Small intestine (tissue), 7 donors: Measurements from ENCODE around the gene TCAP. TPM values are rescaled to one million over a fixed set of nuclear protein-coding genes. Genes with fewer than 3 reads are reported as not detected.

Experiments
- DNase-seq, 2 donors: peaks; one replicate each; pipeline versions ENCODE4 v3.0.0 to v3.0.0-alpha.2; 2013
- FAIRE-seq: peaks from 2 replicates; lab custom pipeline; 2012; peaks lifted over from hg19 to GRCh38; lab: Jason Lieb, UNC
- H3K27ac ChIP-seq, 3 donors: one replicate each; pipeline ENCODE4 v1.5.1; 2013; ENCODE audit warnings: low read length in 2 of 3, mild to moderate bottlenecking in 2 of 3, control low read depth in 1 of 3, inconsistent platforms in 1 of 3, low read depth in 1 of 3, moderate library complexity in 1 of 3
- H3K27me3 ChIP-seq, 3 donors: one replicate each; pipeline ENCODE4 v1.6.1; 2013; ENCODE audit warnings: low read length in 3 of 3, inconsistent platforms in 1 of 3; ENCODE audit not compliant: control insufficient read depth in 3 of 3, insufficient read depth in 3 of 3
- H3K36me3 ChIP-seq, 3 donors: one replicate each; pipeline ENCODE4 v1.6.1; 2013; ENCODE audit warnings: low read length in 3 of 3, inconsistent platforms in 1 of 3, low read depth in 1 of 3, mild to moderate bottlenecking in 1 of 3, moderate library complexity in 1 of 3; ENCODE audit not compliant: control insufficient read depth in 3 of 3, insufficient read depth in 2 of 3
- H3K4me1 ChIP-seq, 3 donors: one replicate each; pipeline ENCODE4 v1.6.1; 2013; ENCODE audit warnings: low read length in 2 of 3, inconsistent platforms in 1 of 3, low read depth in 1 of 3, mild to moderate bottlenecking in 1 of 3, moderate library complexity in 1 of 3; ENCODE audit not compliant: control insufficient read depth in 3 of 3, insufficient read depth in 2 of 3
- H3K4me3 ChIP-seq, 3 donors: one replicate each; pipeline ENCODE4 v1.5.1; 2013; ENCODE audit warnings: low read length in 3 of 3, control low read depth in 1 of 3, inconsistent platforms in 1 of 3, low read depth in 1 of 3, mild to moderate bottlenecking in 1 of 3, moderate library complexity in 1 of 3
- H3K9me3 ChIP-seq, 2 donors: one replicate each; pipeline ENCODE4 v1.6.1; 2013; ENCODE audit warnings: low read depth in 1 of 2, low read length in 1 of 2; ENCODE audit not compliant: control insufficient read depth in 2 of 2, insufficient read depth in 1 of 2
- WGBS, 3 donors: extraction: QIAGEN DNeasy Blood & Tissue Kit; methylation state at CpG; one replicate each; pipeline ENCODE4 v1.1.7; 2013; 5-methylcytosine and 5-hydroxymethylcytosine counted together
- polyA plus RNA-seq, 4 donors: library from polyadenylated mRNA; stranded (reverse) in 3 of 4; unstranded in 1 of 4; fragments of 200-250 nt in 3 of 4; fragments of 120-200 nt in 1 of 4; gene quantifications; one replicate each; pipeline versions ENCODE4 v1.2.1 to v1.2.3, GENCODE V29; 2013
- donor health status: healthy with polysubstance abuse.
- donor health status: control.
- donor health status: control.
- donor health status: Bipolar disorder and iron deficiency.
- donor health status: healthy.

The TCAP gene
- polyA plus RNA-seq, 4 donors, result 0.85 to 27.6 (median 3.8) TPM

DNA sequence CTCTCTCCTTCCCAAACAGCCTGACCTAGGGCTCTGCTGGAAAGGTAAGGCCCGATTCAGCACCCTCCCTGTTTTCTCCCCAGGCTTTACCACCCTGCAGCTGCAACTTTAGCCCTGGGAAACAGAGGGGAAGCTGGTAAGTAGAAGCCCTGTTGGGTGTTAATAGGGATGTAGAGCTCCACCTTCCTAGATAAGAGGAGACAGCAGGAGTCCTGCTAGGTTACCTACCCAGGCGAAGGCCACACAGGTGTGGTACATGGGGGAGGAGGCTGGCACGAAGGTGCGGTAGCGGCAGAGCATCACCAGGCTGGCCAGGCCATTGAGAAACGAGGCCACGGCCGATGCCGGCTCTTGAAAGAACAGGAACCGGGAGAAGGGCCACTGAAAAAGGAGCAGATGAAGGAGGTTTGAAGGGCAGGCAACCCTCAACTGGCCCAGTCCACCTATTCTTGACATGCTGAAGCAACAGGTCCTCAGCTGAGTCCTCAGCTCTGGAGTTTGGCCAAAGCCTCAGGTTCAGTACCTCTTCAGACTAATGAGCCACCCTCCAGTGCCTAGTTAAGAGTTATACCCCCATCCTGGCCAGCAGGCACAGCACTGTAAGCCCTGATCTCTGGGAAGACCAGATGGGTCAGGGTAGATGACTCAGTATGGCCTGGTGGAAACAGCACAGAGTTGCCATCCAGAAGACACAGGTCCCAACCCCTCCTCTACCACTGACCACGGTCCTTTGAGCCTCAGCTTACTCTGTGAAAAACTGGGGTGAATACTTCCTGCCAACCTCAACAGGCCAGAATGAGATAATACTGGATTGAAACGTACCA lies 19.4 kb downstream of the TCAP start:
- no peaks in the 10 kb centered on the region for H3K27me3 ChIP-seq

DNA sequence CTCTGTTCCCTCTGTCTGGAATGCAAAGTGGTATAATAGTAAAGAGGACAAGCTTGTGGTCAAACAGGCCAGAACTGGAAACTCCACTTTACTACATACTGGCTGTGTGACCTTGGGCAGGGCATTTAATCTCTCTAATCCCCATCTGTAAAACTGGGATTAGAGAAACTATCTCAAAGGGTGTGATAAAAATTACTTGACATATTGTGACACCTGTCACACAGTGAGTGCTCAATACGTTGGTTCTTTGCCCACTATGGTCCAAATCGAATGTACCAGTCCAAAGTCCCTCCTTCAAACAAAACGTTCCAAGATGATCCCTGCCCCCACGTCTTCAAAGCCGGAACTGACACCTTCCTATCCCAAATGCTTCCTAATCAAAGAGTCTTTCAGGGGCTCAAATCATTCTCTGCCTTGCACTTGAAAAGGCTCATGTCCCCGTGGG lies 22.0 kb downstream of the TCAP start:
- Histone ChIP-seq H3K27me3 (no peaks in the 10 kb centered on the region), H3K4me3 (peak overlapping the region; percentile 61 to 82 (median 79)), H3K27ac (peak overlapping the region; percentile 79 to 97 (median 92)), H3K36me3 (peaks cover 0 to 30% (median 0%) of the 10 kb centered on the region in 3 donors), H3K9me3 (no peaks in the 10 kb centered on the region), H3K4me1 (peaks cover 4 to 15% (median 7%) of the 10 kb centered on the region in 3 donors)
- 14 to 49% (median 21%) methylated on average over 6 of the region's 6 CpGs for WGBS, 3 donors
- peak; percentile 55 to 89 for DNase-seq
- FAIRE-seq, result no peak

More for the DNA sequence above, 19.4 kb downstream of the TCAP start:
- Histone ChIP-seq H3K27ac (no peak overlapping the region), H3K36me3 (peaks cover 0 to 50% (median 0%) of the 10 kb centered on the region in 3 donors), H3K4me1 (peaks cover 6 to 34% (median 7%) of the 10 kb centered on the region in 3 donors), H3K4me3 (no peak overlapping the region), H3K9me3 (no peaks in the 10 kb centered on the region)
- 66 to 88% (median 71%) methylated on average over 12 of the region's 12 CpGs for WGBS, 3 donors
- FAIRE-seq (no peak), DNase-seq (peak in 1 of 2 donors; percentile 52)

DNA sequence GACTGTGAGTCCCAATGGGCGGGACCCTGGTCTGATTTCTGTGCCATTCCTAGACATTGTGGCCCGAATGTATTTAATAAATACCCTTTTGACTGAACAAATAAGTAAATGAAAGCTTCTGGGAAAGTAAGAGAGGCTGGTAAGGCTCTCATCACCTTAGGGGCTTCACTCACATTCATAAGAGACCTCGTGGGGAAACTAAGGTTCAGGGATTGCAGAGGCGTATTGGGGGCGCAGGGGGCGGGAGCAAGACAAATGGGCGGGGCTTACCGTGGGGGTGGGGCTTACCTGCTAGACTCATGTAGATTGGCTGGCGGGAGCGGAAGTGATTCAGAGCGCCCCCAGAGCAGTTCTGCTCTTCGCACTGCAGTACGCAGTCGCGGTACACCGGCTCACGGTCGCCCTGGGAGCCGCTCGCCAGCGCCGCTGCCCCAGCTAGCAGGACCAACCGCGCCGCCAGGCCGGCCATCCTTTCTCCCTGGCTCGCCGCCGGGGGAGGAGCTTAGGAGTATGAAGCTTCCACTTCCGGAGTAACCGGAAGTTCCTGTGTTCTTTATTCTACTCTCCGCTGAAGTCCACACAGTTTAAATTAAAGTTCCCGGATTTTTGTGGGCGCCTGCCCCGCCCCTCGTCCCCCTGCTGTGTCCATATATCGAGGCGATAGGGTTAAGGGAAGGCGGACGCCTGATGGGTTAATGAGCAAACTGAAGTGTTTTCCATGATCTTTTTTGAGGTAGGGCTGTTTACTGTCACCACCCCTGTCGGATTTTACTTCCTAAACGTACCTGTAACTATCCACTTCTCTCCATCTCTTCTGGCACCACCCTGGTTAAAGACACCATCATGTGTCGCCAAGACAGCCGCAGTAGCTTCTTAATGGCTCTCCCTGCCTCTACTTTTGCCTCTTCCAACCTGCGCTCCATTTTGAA lies 22.7 kb downstream of the TCAP start, which contains the start of gene PGAP3:
Gene PGAP3, minus strand, starts transcription at position 512 of the 929 bp plus-strand sequence. Its CDS starts 43 bp downstream, at position 469.
- Histone ChIP-seq H3K9me3 (no peaks in the 10 kb centered on the region), H3K4me1 (peaks cover 4 to 15% (median 7%) of the 10 kb centered on the region in 3 donors), H3K4me3 (peak within 1 kb of the TSS; percentile 61 to 82 (median 79)), H3K27ac (peak within 1 kb of the TSS; percentile 79 to 97 (median 92)), H3K36me3 (peaks cover 0 to 27% (median 0%) of the 10 kb centered on the region in 3 donors), H3K27me3 (no peaks in the 10 kb centered on the region)
- 2 to 3% (median 2%) methylated on average over 44 to 45 of the region's 45 CpGs for WGBS, 3 donors
- peak; percentile 88 to 93 for DNase-seq
- no peak for FAIRE-seq

DNA sequence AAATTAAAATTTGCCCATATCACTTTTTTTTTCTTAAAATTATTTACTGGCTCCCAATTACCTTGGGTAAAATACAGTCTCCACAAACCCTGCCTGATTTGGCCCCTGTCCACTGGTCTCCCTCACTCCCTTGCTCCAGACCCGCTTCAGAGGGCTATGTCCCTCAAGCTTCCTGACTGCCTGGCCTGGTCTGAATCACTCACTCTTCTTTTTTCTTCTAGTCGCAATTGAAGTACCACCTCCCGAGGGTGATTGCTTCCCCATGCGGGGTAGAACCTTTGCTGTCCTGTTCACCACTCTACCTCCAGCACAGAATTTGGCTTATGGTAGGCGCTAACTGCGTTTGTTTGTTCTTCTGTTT lies 23.3 kb downstream of the TCAP start:
- H3K36me3 ChIP-seq, result peaks cover 0 to 21% (median 0%) of the 10 kb centered on the region in 3 donors
- H3K4me1 ChIP-seq, result peaks cover 4 to 20% (median 7%) of the 10 kb centered on the region in 3 donors
- H3K27me3 ChIP-seq, result no peaks in the 10 kb centered on the region
- DNase-seq (peak in 1 of 2 donors; percentile 48), FAIRE-seq (no peak)
- peak overlapping the region; percentile 79 to 97 (median 92) for H3K27ac ChIP-seq
- WGBS, 3 donors, result 20 to 32% (median 29%) methylated on average over 6 of the region's 6 CpGs
- peak overlapping the region; percentile 61 to 82 (median 79) for H3K4me3 ChIP-seq
- H3K9me3 ChIP-seq, result no peaks in the 10 kb centered on the region

GRCh38 chr17:39688945-39689344 lies 23.8 kb downstream of the TCAP start:
- peaks cover 4 to 22% (median 7%) of the 10 kb centered on the region in 3 donors for H3K4me1 ChIP-seq
- peak overlapping the region in 1 of 3 donors; percentile 79 for H3K4me3 ChIP-seq
- H3K27ac ChIP-seq, result peak overlapping the region in 1 of 3 donors; percentile 92
- H3K36me3 ChIP-seq, result peaks cover 0 to 17% (median 0%) of the 10 kb centered on the region in 3 donors
- no peaks in the 10 kb centered on the region for H3K9me3 ChIP-seq
- H3K27me3 ChIP-seq, result no peaks in the 10 kb centered on the region
- no peak for DNase-seq
- 49 to 59% (median 54%) methylated on average over 3 of the region's 3 CpGs for WGBS, 3 donors
- no peak for FAIRE-seq

- Histone ChIP-seq H3K4me1 (peaks cover 3 to 41% (median 6%) of the 10 kb centered on the region in 3 donors), H3K9me3 (no peaks in the 10 kb centered on the region), H3K36me3 (peaks cover 0 to 2% (median 0%) of the 10 kb centered on the region in 3 donors), H3K27ac (peak overlapping the region in 2 of 3 donors; percentile 61 to 87), H3K4me3 (no peak overlapping the region), H3K27me3 (no peaks in the 10 kb centered on the region)
- 89 to 94% (median 91%) methylated on average over 5 of the region's 5 CpGs for WGBS, 3 donors
- DNase-seq (no peak), FAIRE-seq (no peak)
Measured at GRCh38 chr17:39694593-39694992, 29.4 kb downstream of the TCAP start.

DNA sequence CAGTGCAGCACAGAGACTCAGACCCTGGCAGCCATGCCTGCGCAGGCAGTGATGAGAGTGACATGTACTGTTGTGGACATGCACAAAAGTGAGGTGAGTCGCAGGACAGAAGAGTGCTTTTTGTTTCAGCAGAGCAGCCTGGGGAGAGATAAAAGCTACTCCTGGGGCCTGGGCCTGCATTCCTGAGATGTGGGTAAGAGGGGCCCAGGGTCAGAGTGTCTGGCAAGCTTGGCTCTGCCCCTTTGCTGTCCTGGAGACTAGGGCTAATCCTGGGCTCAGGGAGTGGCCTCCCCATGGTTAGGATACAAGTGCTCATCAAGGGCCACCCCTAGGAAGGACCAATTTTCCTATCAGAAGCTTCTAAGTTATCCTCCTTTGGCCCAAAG lies 29.9 kb downstream of the TCAP start:
- Histone ChIP-seq H3K36me3 (peaks cover 0 to 2% (median 0%) of the 10 kb centered on the region in 3 donors), H3K4me1 (peaks cover 3 to 41% (median 6%) of the 10 kb centered on the region in 3 donors), H3K4me3 (no peak overlapping the region), H3K9me3 (no peaks in the 10 kb centered on the region), H3K27me3 (no peaks in the 10 kb centered on the region), H3K27ac (peak overlapping the region; percentile 27 to 87 (median 61))
- no peak for FAIRE-seq
- DNase-seq, result no peak
- WGBS, 3 donors, result 83 to 89% (median 86%) methylated on average over 2 of the region's 2 CpGs

- Histone ChIP-seq H3K27ac (no peak overlapping the region), H3K4me3 (no peak overlapping the region), H3K9me3 (no peaks in the 10 kb centered on the region), H3K4me1 (peaks cover 3 to 42% (median 6%) of the 10 kb centered on the region in 3 donors), H3K36me3 (peaks cover 0 to 3% (median 0%) of the 10 kb centered on the region in 3 donors), H3K27me3 (no peaks in the 10 kb centered on the region)
- DNase-seq (no peak), FAIRE-seq (no peak)
- WGBS, 3 donors, result 78 to 83% (median 82%) methylated on average over 6 of the region's 6 CpGs
Measured at GRCh38 chr17:39696731-39697130, 31.6 kb downstream of the TCAP start.
